HFF-Myc (cell line): ENCODE results near the gene AMD1.
"Not testable (repeated sequence)": the region's sequence is repeated elsewhere in the genome, so short reads cannot be mapped to it uniquely, and the experiment has no call there.

Experiments used
- DNase-seq: peaks from one replicate; pipeline ENCODE4 v3.0.0-alpha.2; 2011; ENCODE audit warnings: low read depth; ENCODE audit errors: extremely low read depth
- H3K4me3 ChIP-seq: replicated peaks from 2 replicates; pipeline ENCODE4 v1.5.1; 2011; ENCODE audit warnings: low read depth, mild to moderate bottlenecking, control low read depth, low read length
- TF ChIP-seq, protein P1 (sequence below): IDR thresholded peaks from 2 replicates; pipeline ENCODE4 v1.5.1; 2012; ENCODE audit warnings: mild to moderate bottlenecking, low read depth, low read length, control low read depth; ENCODE audit errors: missing control alignments

The AMD1 gene

GRCh38 chr6:110898111-110898510 lies 23.5 kb downstream of the AMD1 start:
- no peak for DNase-seq
- TF ChIP-seq, protein P1, sequence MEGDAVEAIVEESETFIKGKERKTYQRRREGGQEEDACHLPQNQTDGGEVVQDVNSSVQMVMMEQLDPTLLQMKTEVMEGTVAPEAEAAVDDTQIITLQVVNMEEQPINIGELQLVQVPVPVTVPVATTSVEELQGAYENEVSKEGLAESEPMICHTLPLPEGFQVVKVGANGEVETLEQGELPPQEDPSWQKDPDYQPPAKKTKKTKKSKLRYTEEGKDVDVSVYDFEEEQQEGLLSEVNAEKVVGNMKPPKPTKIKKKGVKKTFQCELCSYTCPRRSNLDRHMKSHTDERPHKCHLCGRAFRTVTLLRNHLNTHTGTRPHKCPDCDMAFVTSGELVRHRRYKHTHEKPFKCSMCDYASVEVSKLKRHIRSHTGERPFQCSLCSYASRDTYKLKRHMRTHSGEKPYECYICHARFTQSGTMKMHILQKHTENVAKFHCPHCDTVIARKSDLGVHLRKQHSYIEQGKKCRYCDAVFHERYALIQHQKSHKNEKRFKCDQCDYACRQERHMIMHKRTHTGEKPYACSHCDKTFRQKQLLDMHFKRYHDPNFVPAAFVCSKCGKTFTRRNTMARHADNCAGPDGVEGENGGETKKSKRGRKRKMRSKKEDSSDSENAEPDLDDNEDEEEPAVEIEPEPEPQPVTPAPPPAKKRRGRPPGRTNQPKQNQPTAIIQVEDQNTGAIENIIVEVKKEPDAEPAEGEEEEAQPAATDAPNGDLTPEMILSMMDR = no peak
- H3K4me3 ChIP-seq = no peak overlapping the region

DNA sequence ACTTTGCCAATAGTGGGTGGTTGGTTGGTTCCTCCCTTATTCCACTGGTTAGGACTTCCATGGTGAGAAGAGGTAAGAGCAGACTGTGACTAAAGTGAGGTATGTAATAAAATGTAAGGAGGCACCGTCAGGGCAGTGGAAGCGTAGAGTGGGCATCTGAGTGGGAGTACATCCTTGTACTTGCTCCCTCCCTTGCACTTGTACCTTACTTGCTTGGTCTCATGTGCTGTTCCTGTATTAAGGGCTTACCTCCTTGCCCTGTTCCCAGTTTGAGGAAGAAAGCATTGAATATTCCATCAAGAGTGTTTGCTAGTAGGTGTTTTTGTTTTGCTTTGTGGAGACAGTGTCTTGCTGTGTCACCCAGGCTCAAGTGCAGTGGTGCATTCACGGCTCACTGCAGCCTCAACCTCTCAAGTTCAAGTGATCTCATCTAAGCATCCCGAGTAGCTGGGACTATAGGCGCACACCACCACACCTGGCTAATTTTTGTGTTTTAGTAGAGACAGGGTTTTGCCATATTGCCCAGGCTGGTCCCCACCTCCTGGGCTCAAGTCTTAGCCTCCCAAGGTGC lies 25.5 kb downstream of the AMD1 start:
- DNase-seq = no peak
- no peak overlapping the region for H3K4me3 ChIP-seq
- TF ChIP-seq, protein P1 = no peak

DNA sequence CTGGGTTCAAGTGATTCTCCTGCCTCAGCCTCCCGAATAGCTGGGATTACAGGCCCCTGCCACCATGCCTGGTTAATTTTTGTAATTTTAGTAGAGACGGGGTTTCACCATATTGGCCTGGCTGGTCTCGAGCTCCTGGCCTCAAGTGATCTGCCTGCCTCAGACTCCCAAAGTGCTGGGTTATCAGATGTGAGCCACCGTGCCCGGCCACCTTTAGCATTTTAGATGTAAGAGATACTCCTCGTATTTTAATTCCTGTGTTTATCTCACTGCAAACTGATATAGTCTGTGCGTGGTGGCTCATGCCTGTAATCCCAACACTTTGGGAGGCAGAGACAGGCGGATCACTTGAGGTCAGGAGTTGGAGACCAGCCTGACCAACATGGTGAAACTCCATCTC lies 27.0 kb downstream of the AMD1 start:
- not testable (repeated sequence) for DNase-seq, H3K4me3 ChIP-seq

DNA sequence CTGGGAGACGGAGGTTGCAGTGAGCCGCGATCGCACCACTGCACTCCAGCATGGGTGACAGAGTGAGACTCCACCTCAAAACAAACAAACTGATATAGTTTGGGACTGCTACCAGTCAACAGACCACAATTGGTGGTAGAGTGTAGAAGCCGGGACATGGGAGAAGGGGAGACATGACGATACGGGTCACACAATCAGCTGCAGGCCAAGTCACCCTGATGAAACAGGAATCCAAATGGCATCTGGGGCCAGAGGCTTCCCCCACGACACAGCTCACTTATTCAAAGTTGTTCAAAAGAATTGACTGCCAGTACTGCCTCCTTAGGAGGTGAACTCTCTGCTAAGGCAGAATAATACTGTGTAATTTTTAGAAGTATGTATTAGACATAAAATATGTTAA lies 27.5 kb downstream of the AMD1 start:
- no peak overlapping the region for H3K4me3 ChIP-seq
- no peak for DNase-seq
- TF ChIP-seq, protein P1 = no peak

DNA sequence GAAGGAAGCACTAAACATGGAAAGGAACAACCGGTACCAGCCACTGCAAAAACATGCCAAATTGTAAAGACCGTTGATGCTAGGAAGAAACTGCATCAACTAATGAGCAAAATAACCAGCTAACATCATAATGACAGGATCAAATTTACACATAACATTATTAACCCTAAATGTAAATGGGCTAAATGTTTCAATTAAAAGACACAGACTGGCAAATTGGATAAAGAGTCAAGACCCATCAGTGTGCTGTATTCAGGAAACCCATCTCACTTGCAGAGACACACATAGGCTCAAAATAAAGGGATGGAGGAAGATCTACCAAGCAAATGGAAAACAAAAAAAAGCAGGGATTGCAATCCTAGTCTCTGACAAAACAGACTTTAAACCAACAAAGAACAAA lies 31.7 kb downstream of the AMD1 start:
- not testable (repeated sequence) for H3K4me3 ChIP-seq, DNase-seq

DNA sequence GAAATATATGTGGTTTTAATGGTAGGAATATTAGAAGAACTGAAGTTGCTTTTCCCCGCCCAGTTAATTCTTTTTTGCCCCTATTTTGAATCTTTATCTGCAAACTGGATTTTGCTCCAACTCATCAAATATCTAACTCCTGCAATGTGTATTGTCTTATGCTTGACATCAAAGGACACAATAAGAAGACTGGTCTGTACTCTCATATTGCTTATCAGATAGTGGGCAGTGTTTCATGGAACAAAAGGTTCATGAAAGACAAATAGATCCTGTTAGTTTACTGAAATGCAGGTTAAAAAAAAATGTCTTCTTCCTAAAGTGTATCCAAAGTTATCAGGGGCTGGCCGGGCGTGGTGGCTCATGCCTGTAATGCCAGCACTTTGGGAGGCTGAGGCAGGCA lies 56.2 kb downstream of the AMD1 start:
- TF ChIP-seq, protein P1 = no peak
- no peak overlapping the region for H3K4me3 ChIP-seq
- DNase-seq = no peak

DNA sequence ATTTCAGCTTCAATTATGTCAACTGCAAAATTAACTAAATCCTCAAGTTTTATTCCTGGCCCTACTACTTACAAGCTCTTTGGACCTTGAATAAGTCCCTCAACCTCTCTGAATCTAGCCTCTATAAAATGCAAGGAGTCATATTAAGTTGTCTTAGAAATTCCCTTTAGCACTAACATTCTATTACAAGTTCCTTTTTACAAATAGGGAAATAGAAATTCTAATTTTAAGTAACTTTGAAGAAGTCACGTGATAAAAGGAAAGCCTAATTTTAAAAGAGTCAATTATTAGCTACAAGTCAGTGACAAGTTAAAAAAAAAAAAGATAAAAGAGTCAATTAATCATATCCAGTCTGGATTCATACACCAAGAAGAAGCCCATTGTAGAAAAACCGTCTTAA lies 59.3 kb downstream of the AMD1 start:
- no peak for DNase-seq

GRCh38 chr6:110934381-110934898 lies 59.9 kb downstream of the AMD1 start:
- no peak overlapping the region for H3K4me3 ChIP-seq
- TF ChIP-seq, protein P1 = no peak
- DNase-seq = no peak

More for the DNA sequence above, 59.3 kb downstream of the AMD1 start:
- TF ChIP-seq, protein P1 = no peak
- no peak overlapping the region for H3K4me3 ChIP-seq
